KMS-11 (cell line): ENCODE results near the gene BRD4.

Source experiments
- H2AFZ ChIP-seq: fragments of 200-600 bp; sonication (generic); 2 replicates; pipeline ENCODE4 v1.6.1; 2016; ENCODE audit warnings: antibody characterized with exemption, mixed run types, low read depth
- H3K27ac ChIP-seq: fragments of 200-600 bp; sonication (generic); 2 replicates; pipeline ENCODE4 v1.6.1; 2016; ENCODE audit warnings: mild to moderate bottlenecking, mixed run types
- H3K27me3 ChIP-seq: fragments of 200-600 bp; sonication (generic); 2 replicates; pipeline ENCODE4 v1.6.1; 2017; ENCODE audit warnings: mild to moderate bottlenecking, low read depth, mixed run types, moderate library complexity; ENCODE audit not compliant: insufficient read depth
- H3K36me3 ChIP-seq: fragments of 200-600 bp; sonication (generic); 2 replicates; pipeline ENCODE4 v1.6.1; 2017; ENCODE audit warnings: mild to moderate bottlenecking, mixed run types; ENCODE audit not compliant: insufficient read depth
- H3K4me1 ChIP-seq: fragments of 200-600 bp; sonication (generic); 2 replicates; pipeline ENCODE4 v1.6.1; 2016; ENCODE audit warnings: mild to moderate bottlenecking, low read depth, mixed run types; ENCODE audit not compliant: poor library complexity, severe bottlenecking
- H3K4me2 ChIP-seq: fragments of 200-600 bp; sonication (generic); 2 replicates; pipeline ENCODE4 v1.7.0; 2016; ENCODE audit warnings: mild to moderate bottlenecking, mixed run types
- H3K4me3 ChIP-seq: fragments of 200-600 bp; sonication (generic); IDR thresholded peaks from 2 replicates; pipeline ENCODE4 v1.6.1; 2017; ENCODE audit warnings: low read depth, low read length, mixed read lengths; ENCODE audit not compliant: insufficient read depth
- H3K79me2 ChIP-seq: fragments of 200-600 bp; sonication (generic); 2 replicates; pipeline ENCODE4 v1.6.1; 2016; ENCODE audit warnings: low read depth, mixed run types; ENCODE audit not compliant: insufficient read depth
- H3K9ac ChIP-seq: fragments of 200-600 bp; sonication (generic); 2 replicates; pipeline ENCODE4 v1.6.1; 2016; ENCODE audit warnings: mild to moderate bottlenecking, mixed run types
- H4K20me1 ChIP-seq: fragments of 200-600 bp; sonication (generic); 2 replicates; pipeline ENCODE4 v1.6.1; 2016; ENCODE audit warnings: mild to moderate bottlenecking, mixed run types; ENCODE audit not compliant: insufficient read depth
- CTCF ChIP-seq: fragments of 200-600 bp; sonication (generic); conservative IDR thresholded peaks from 2 replicates; pipeline ENCODE4 v1.6.1; 2017; ENCODE audit warnings: low read depth, mild to moderate bottlenecking, antibody characterized with exemption, low read length, moderate library complexity, mixed read lengths

Gene BRD4

GRCh38 chr19:15292140-15292539, 40.2 kb downstream of the BRD4 start:
- H3K4me2 ChIP-seq: no peak overlapping the region; the same call in 1 of the 2 replicates

GRCh38 chr19:15291548-15292021, 40.8 kb downstream of the BRD4 start:
- Histone ChIP-seq H3K9ac (no peak overlapping the region), H3K4me1 (peaks cover 97% of the 10 kb centered on the region), H3K4me3 (no peak overlapping the region), H3K79me2 (peaks cover 99% of the 10 kb centered on the region), H4K20me1 (peaks cover 87% of the 10 kb centered on the region), H3K4me2 (no peak overlapping the region), H3K36me3 (no peaks in the 10 kb centered on the region), H3K27me3 (no peaks in the 10 kb centered on the region), H3K27ac (no peak overlapping the region), H2AFZ (no peak overlapping the region)
- no peak for TF ChIP-seq CTCF

More at GRCh38 chr19:15292140-15292539, 40.2 kb downstream of the BRD4 start:
- Histone ChIP-seq H3K36me3 (no peaks in the 10 kb centered on the region), H3K9ac (no peak overlapping the region), H3K27ac (no peak overlapping the region), H4K20me1 (peaks cover 88% of the 10 kb centered on the region), H2AFZ (no peak overlapping the region), H3K4me3 (no peak overlapping the region), H3K79me2 (peaks cover 99% of the 10 kb centered on the region), H3K4me1 (peaks cover 97% of the 10 kb centered on the region), H3K27me3 (no peaks in the 10 kb centered on the region)
- no peak for TF ChIP-seq CTCF

- Histone ChIP-seq H3K79me2 (peaks cover 99% of the 10 kb centered on the region), H2AFZ (no peak overlapping the region), H3K4me2 (no peak overlapping the region), H3K27me3 (no peaks in the 10 kb centered on the region), H3K27ac (no peak overlapping the region), H3K4me1 (peaks cover 98% of the 10 kb centered on the region), H4K20me1 (peaks cover 85% of the 10 kb centered on the region), H3K4me3 (no peak overlapping the region), H3K9ac (no peak overlapping the region), H3K36me3 (no peaks in the 10 kb centered on the region)
- TF ChIP-seq CTCF: no peak
Measured at GRCh38 chr19:15291089-15291488, 41.2 kb downstream of the BRD4 start.

- Histone ChIP-seq H3K9ac (no peak overlapping the region), H2AFZ (no peak overlapping the region), H3K4me1 (peaks cover 98% of the 10 kb centered on the region), H3K27ac (no peak overlapping the region), H3K27me3 (no peaks in the 10 kb centered on the region), H3K79me2 (peaks cover 99% of the 10 kb centered on the region), H4K20me1 (peaks cover 92% of the 10 kb centered on the region), H3K4me3 (no peak overlapping the region), H3K36me3 (no peaks in the 10 kb centered on the region), H3K4me2 (no peak overlapping the region)
- TF ChIP-seq CTCF: no peak
Measured at GRCh38 chr19:15290166-15290565, 42.2 kb downstream of the BRD4 start.
